ENCODE data around the gene CCDC120. TPM values are rescaled to one million over a fixed set of nuclear protein-coding genes. Genes with fewer than 3 reads are reported as not detected.

CCDC120 gene
- total RNA-seq, 2 donors from 2014 or later = 5.3 to 9.0 TPM

- Mint-ChIP-seq H3K4me1 (ENCODE audit: low read depth in 2 of 2) (peaks cover 20 to 24% of the 10 kb centered on the region in 2 donors), H3K27me3 (peaks cover 0 to 11% of the 10 kb centered on the region in 2 donors), H3K27ac (peak overlapping the region; percentile 61 to 96), H3K4me3 (peak overlapping the region; percentile 99), H3K36me3 (no peaks in the 10 kb centered on the region), H3K9me3 (no peaks in the 10 kb centered on the region)
- ATAC-seq (peak; percentile 87 to 92), DNase-seq (ENCODE audit: low spot score) (peak; percentile 80)
Measured at GRCh38 chrX:49053223-49054072, 5.4 kb upstream of the CCDC120 start.

GRCh38 chrX:49054073-49054762 is 4.6 kb upstream of the CCDC120 start:
- DNase-seq (ENCODE audit: low spot score) = no peak
- peak overlapping the region; percentile 37 to 96 for H3K27ac Mint-ChIP-seq
- no peaks in the 10 kb centered on the region for H3K9me3 Mint-ChIP-seq
- H3K4me1 Mint-ChIP-seq (ENCODE audit: low read depth in 2 of 2) = peaks cover 20 to 24% of the 10 kb centered on the region in 2 donors
- H3K4me3 Mint-ChIP-seq = peak overlapping the region; percentile 99
- peaks cover 0 to 11% of the 10 kb centered on the region in 2 donors for H3K27me3 Mint-ChIP-seq
- no peak for ATAC-seq
- H3K36me3 Mint-ChIP-seq = no peaks in the 10 kb centered on the region

DNA sequence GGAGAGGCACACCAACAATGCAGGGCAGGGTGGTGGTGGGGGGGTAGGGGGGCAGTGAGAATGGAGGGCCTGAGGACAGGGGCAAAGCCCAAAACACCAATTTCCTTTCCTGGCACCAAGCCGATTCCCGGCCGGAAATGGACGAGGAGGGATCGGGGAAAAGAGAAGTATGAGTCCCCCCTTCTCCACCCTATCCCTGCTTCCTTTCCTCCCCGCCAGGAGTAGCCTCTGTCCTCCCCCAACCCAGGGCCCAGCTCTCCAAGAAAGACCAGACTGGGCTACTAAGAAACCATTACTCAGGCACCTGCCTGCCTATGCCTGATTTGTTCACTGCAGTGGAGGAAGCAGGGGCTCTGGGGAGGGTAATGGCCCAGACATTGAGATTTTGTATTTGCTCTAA is 402 bp downstream of the CCDC120 start:
- H3K27ac Mint-ChIP-seq = no peak overlapping the region
- H3K36me3 Mint-ChIP-seq = no peaks in the 10 kb centered on the region
- no peaks in the 10 kb centered on the region for H3K9me3 Mint-ChIP-seq
- ATAC-seq = no peak
- H3K4me3 Mint-ChIP-seq = no peak overlapping the region
- no peak for DNase-seq (ENCODE audit: low spot score)
- H3K4me1 Mint-ChIP-seq (ENCODE audit: low read depth in 2 of 2) = peaks cover 7 to 10% of the 10 kb centered on the region in 2 donors
- no peaks in the 10 kb centered on the region for H3K27me3 Mint-ChIP-seq

DNA sequence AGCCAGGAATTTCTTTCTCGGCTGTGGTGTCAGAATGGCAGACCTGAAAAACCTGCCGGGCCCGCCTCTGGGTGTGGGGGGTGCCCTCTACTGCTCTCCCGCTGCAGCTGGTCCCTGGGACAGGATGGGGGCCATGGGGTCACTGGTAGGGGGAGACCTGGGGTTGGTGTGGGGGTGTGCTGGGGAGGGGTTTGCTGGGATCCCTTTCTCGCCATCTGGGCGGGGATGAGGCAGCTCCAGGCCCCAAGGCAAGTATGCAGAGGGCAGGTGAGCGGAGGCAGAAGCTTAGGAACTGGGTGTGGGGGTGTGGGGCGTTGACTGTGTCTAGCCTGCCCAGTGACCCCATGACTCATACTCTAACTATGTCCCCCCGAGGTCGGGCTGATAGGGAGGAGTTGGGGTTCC is 884 bp downstream of the CCDC120 start:
- no peaks in the 10 kb centered on the region for H3K9me3 Mint-ChIP-seq
- no peaks in the 10 kb centered on the region for H3K27me3 Mint-ChIP-seq
- no peak for DNase-seq (ENCODE audit: low spot score)
- no peak overlapping the region for H3K27ac Mint-ChIP-seq
- no peaks in the 10 kb centered on the region for H3K36me3 Mint-ChIP-seq
- no peak overlapping the region for H3K4me3 Mint-ChIP-seq
- H3K4me1 Mint-ChIP-seq (ENCODE audit: low read depth in 2 of 2) = peaks cover 3 to 5% of the 10 kb centered on the region in 2 donors
- no peak for ATAC-seq

- H3K27ac Mint-ChIP-seq = peak overlapping the region in 1 of 2 donors; percentile 31
- H3K36me3 Mint-ChIP-seq = no peaks in the 10 kb centered on the region
- DNase-seq (ENCODE audit: low spot score) (no peak), ATAC-seq (no peak)
- H3K4me3 Mint-ChIP-seq = no peak overlapping the region
- peaks cover 0 to 2% of the 10 kb centered on the region in 2 donors for H3K4me1 Mint-ChIP-seq (ENCODE audit: low read depth in 2 of 2)
- no peaks in the 10 kb centered on the region for H3K9me3 Mint-ChIP-seq
- no peaks in the 10 kb centered on the region for H3K27me3 Mint-ChIP-seq
Measured at GRCh38 chrX:49060914-49061313, 2.1 kb downstream of the CCDC120 start.

DNA sequence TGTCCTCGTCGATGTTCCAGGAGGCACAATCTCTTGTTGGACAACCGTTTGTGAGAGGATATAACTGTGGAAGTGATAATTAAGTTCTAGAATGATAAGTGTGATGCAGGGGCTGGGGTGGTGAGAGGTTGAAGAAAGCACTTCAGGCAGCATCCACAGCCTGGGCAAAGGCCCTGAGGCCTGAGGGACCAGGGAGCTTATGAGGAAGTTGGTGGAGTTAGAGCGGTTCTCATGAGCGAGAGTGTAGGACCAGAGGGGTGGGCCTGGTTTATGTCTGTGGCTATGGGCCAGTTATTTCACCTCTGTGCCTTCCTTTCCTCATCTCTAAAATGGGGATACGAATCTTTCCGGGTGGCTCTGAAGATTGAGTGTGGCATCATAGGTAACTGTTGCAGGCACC is 2.7 kb downstream of the CCDC120 start:
- Mint-ChIP-seq H3K4me3 (no peak overlapping the region), H3K27me3 (no peaks in the 10 kb centered on the region), H3K9me3 (no peaks in the 10 kb centered on the region), H3K27ac (no peak overlapping the region), H3K36me3 (no peaks in the 10 kb centered on the region), H3K4me1 (ENCODE audit: low read depth in 2 of 2) (no peaks in the 10 kb centered on the region)
- DNase-seq (ENCODE audit: low spot score) (no peak), ATAC-seq (no peak)

DNA sequence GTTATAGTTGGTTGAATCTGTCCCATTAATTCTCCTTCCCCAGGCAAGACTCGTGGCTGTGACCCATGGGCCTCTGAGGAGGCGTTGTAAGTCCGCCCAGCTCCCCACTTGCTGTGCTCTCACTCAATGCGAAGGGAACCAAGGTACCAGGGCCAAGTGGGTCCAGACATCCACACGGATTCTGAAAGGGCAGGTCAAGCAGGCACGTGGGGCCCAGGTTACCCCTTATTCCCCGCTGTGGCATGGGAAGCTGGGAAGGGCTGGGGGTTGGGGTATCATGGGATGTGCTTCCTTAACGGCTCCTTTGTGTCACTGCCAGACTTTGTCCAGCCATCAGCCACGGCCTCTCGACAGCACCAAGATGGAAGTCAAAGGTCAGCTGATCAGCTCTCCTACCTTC is 3.1 kb downstream of the CCDC120 start:
- DNase-seq (ENCODE audit: low spot score) = no peak
- Mint-ChIP-seq H3K9me3 (no peaks in the 10 kb centered on the region), H3K27ac (no peak overlapping the region), H3K27me3 (no peaks in the 10 kb centered on the region), H3K4me1 (ENCODE audit: low read depth in 2 of 2) (no peaks in the 10 kb centered on the region), H3K36me3 (no peaks in the 10 kb centered on the region), H3K4me3 (no peak overlapping the region)
- no peak for ATAC-seq

DNA sequence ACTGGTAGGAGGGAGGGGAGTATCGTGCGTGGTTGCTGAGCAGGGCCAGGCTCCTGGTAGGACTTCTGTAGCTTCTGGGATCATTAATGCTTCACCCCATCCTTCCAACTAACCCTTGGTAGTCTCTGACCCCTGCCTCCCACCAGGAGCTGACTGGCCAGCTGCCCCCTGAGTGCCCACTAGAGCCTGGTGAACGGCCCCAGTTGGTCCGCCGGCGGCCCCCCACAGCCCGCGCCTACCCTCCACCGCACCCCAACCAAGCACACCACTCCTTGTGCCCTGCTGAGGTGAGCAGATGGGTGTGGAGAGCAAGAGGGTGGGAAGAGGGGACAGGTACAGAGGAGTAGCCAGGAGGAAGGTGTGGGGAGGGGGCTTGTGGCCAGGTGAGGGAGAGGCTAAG is 4.9 kb downstream of the CCDC120 start:
- H3K36me3 Mint-ChIP-seq = no peaks in the 10 kb centered on the region
- H3K27ac Mint-ChIP-seq = no peak overlapping the region
- no peak for DNase-seq (ENCODE audit: low spot score)
- no peaks in the 10 kb centered on the region for H3K27me3 Mint-ChIP-seq
- no peaks in the 10 kb centered on the region for H3K9me3 Mint-ChIP-seq
- ATAC-seq = no peak
- H3K4me1 Mint-ChIP-seq (ENCODE audit: low read depth in 2 of 2) = no peaks in the 10 kb centered on the region
- H3K4me3 Mint-ChIP-seq = no peak overlapping the region

DNA sequence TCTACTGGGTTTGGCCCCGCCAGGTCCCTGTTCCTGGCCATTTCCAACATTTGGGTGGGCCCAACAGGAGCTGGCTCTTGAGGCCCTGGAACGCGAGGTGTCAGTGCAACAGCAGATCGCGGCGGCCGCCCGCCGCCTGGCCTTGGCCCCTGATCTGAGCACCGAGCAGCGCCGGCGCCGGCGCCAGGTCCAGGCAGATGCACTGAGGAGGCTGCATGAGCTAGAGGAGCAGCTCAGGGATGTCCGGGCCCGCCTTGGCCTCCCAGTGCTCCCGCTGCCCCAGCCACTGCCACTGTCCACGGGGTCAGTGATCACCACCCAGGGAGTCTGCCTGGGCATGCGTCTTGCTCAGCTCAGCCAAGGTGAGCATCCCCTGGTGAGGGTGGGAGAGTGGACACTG is 5.5 kb downstream of the CCDC120 start:
- no peak overlapping the region for H3K27ac Mint-ChIP-seq
- H3K9me3 Mint-ChIP-seq = no peaks in the 10 kb centered on the region
- H3K4me3 Mint-ChIP-seq = no peak overlapping the region
- no peaks in the 10 kb centered on the region for H3K4me1 Mint-ChIP-seq (ENCODE audit: low read depth in 2 of 2)
- ATAC-seq (no peak), DNase-seq (ENCODE audit: low spot score) (no peak)
- H3K27me3 Mint-ChIP-seq = no peaks in the 10 kb centered on the region
- H3K36me3 Mint-ChIP-seq = no peaks in the 10 kb centered on the region

- H3K4me3 Mint-ChIP-seq = no peak overlapping the region
Measured at GRCh38 chrX:49064735-49065134, 5.9 kb downstream of the CCDC120 start.

DNA sequence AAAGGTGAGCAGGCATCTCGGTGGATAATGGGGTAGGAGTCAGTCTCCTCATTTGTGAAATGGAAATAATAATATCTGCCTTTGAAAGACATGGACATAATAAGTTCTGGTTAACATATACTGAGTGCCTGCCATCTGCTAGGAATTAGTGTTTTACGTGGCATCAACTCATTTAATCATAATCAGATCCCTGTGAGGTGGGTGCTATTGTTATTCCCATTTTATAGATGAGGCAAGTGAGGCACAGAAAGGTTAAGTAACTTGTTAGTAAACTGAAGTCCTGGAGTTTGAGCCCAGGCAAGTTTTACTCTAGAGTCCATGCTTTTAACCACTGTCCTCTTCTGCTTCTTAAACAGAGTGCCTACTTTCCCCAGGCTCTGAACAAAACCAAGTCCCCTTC is 7.5 kb downstream of the CCDC120 start:
- H3K36me3 Mint-ChIP-seq = no peaks in the 10 kb centered on the region

More at GRCh38 chrX:49064735-49065134, 5.9 kb downstream of the CCDC120 start:
- Mint-ChIP-seq H3K9me3 (no peaks in the 10 kb centered on the region), H3K27me3 (no peaks in the 10 kb centered on the region), H3K36me3 (no peaks in the 10 kb centered on the region), H3K27ac (no peak overlapping the region), H3K4me1 (ENCODE audit: low read depth in 2 of 2) (no peaks in the 10 kb centered on the region)
- no peak for DNase-seq (ENCODE audit: low spot score)
- ATAC-seq = no peak

GRCh38 chrX:49066690-49067089 is 7.9 kb downstream of the CCDC120 start:
- Mint-ChIP-seq H3K4me3 (no peak overlapping the region), H3K36me3 (no peaks in the 10 kb centered on the region), H3K4me1 (ENCODE audit: low read depth in 2 of 2) (no peaks in the 10 kb centered on the region), H3K9me3 (no peaks in the 10 kb centered on the region), H3K27ac (no peak overlapping the region), H3K27me3 (no peaks in the 10 kb centered on the region)
- ATAC-seq (no peak), DNase-seq (ENCODE audit: low spot score) (no peak)

More for the DNA sequence above, 7.5 kb downstream of the CCDC120 start:
- Mint-ChIP-seq H3K4me1 (ENCODE audit: low read depth in 2 of 2) (no peaks in the 10 kb centered on the region), H3K27me3 (no peaks in the 10 kb centered on the region), H3K9me3 (no peaks in the 10 kb centered on the region), H3K27ac (no peak overlapping the region), H3K4me3 (no peak overlapping the region)
- DNase-seq (ENCODE audit: low spot score) = no peak
- ATAC-seq = no peak

GRCh38 chrX:49067285-49068120 is 8.7 kb downstream of the CCDC120 start:
- Mint-ChIP-seq H3K9me3 (no peaks in the 10 kb centered on the region), H3K27ac (no peak overlapping the region)
- no peak for ATAC-seq

More at GRCh38 chrX:49067285-49068120, 8.7 kb downstream of the CCDC120 start:
- Mint-ChIP-seq H3K4me1 (ENCODE audit: low read depth in 2 of 2) (peaks cover 3% of the 10 kb centered on the region in 2 donors), H3K4me3 (no peak overlapping the region), H3K27me3 (no peaks in the 10 kb centered on the region), H3K36me3 (no peaks in the 10 kb centered on the region)
- DNase-seq (ENCODE audit: low spot score) = no peak

Measured in natural killer cell treated with Interleukin-12 subunit alpha and Interleukin-12 subunit beta and Interleukin-15 and Interleukin-18, amount 100 ng/mL, for 72 hours (primary cell).